GM18517 (cell line): ENCODE results near the gene HOMER1.
"Not testable (repeated sequence)": the region's sequence is repeated elsewhere in the genome, so short reads cannot be mapped to it uniquely, and the experiment has no call there.

ENCODE experiments used
- ATAC-seq: cut with Tn5 transposase; IDR thresholded peaks from one replicate; pipeline ENCODE4 v1.9.1; 2021; ENCODE audit warnings: mild to moderate bottlenecking, moderate library complexity; ENCODE audit not compliant: unreplicated experiment

Gene HOMER1

DNA sequence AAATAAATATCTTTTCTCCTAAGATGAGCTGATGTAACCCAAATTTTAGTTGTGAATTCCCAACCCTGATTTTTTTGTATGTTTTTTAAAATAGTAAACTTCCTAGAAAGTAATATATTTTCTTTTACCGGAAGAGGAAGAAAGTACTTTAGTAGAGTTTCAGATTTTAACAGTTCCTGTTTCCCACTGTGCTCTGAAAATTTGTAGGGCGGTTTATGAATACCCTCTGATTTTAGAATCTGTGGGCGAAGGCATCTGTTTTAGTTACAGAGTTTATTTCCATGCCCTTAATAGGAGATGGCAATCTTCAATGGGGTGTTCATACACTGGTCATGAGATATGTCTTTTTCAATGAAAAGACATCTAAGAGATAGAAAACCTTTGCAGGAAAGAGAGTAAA is 3.7 kb upstream of the HOMER1 start:
- no peak for ATAC-seq

DNA sequence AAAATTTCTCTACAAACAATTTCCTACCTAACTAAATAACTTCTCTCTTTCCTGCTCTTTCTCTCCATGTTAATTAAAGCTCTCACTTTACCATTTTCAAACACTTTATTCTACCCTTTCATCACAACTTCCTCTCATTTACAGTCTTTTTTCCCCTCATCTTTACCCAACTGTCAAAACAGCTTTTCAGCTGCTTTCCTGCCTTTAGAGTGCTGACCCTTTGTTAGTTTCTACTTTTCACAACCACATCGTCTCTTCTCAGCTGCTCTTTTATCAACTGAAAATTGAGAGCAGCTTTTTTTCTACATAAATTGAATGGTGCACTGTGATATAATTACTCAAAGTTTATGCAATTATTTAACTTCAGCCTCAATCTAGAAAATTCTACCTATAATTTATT is 3.1 kb upstream of the HOMER1 start:
- ATAC-seq = no peak

- not testable (repeated sequence) for ATAC-seq
Measured at GRCh38 chr5:79516331-79516730, 2.4 kb upstream of the HOMER1 start.

DNA sequence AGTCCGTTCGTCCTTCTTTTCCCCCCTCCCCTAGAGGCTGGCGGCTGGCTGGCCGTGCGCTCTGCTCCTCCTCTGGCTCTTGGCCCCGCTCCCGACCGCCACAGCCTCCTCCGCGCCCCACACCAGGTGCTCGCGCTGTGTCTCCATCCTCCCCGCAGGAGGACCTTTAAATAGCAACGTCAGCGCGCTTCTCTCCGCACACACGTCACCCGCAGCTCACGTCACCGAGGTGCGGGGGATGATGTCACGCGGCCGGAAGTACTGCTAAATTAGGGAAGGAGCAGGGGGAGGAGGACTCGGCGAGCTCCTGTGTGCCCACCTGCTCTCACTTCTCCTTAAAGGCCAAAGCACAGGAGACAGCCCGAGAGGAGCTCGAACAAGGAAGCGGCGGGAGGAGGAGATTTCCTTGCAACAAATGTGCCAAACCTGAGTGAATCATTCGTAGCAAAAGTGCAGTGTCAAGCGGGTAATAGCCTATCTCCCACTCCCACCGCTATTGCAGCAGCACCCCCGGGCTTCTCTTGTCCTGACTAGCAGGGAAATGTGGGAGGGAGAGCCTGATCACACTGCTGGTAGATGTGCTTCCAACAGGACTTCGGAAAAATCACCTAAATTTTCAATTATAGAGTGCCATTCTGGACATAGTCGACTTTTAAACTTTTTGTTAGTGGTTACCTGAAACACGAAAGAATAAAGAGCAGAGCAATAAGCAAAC is 614 bp upstream of the HOMER1 start:
- ATAC-seq = peak; percentile 87

DNA sequence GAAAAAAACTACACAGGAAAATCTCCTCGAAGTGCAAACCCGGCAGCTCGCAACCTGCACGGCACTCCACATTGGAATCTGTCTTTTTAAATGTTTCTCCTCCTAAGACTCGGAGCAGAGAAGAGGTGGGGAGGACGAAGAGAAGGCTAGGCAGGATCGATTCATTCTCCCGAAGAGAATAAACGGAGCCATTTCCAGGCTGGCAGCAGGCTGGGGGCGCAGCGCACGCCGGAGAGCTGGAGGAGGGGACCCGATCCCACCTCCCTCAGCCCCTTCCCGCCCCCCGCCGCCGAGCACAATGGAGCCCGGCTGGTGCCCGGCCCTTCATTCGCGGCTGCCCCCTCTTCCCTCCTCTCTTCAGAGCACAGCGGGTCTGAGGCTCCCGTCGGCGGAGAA is 628 bp downstream of the HOMER1 start:
- ATAC-seq = no peak

DNA sequence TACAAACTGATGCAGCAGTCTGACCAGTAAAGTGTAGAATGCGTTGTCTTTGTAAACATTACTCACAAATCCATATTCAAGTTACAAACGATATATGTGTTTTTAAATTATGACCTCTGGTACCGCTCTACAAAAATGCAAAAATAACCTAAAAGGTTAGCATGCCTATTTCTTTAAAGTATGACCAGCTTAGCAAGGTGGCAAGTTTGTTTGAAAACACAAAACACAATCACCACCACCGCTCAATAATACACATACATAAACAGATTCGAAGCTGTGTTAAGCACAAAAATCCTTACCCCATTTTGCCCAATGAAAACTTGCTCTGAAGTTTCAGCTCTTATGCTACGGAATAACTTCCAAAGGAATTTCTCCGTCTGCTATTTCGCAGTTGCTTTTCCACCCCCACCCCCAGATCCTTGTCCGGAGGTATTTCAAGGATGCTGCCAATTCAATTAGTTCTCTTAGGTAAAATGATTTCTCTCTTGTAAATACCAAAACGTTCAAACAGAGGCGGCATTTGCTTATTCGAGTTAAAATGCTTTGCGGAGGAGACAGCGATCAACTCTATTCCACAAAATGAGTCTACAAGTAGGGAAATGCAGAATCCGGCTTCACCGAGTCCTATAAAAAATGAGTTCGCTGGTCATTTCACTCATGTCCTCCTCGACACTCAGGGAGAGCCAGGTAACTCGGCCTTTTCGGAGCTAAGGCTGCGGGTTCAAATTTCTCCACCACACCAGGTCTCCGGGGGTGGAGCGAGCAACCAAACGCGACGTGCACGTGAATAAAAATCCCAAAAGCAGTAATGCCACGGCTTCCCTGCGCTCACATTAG is 1.2 kb downstream of the HOMER1 start:
- ATAC-seq = no peak

- ATAC-seq = no peak
Measured at GRCh38 chr5:79512049-79512448, 1.9 kb downstream of the HOMER1 start.

DNA sequence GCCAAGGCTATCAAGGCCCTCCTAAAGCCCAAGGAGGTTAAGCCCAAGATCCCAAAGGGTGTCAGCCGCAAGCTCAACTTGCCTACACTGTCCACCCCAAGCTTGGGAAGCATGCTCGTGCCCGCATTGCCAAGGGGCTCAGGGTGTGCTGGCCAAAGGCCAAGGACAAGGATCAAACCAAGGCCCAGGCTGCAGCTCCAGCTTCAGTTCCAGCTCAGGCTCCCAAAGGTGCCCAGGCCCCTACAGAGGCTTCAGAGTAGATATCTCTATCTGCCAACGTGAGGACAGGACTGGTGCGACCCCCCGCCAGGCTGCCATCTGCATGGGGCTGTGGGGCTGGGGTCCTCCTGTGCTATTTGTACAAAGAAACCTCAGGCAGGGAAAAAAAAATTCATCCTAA is 3.3 kb downstream of the HOMER1 start:
- ATAC-seq = no peak

DNA sequence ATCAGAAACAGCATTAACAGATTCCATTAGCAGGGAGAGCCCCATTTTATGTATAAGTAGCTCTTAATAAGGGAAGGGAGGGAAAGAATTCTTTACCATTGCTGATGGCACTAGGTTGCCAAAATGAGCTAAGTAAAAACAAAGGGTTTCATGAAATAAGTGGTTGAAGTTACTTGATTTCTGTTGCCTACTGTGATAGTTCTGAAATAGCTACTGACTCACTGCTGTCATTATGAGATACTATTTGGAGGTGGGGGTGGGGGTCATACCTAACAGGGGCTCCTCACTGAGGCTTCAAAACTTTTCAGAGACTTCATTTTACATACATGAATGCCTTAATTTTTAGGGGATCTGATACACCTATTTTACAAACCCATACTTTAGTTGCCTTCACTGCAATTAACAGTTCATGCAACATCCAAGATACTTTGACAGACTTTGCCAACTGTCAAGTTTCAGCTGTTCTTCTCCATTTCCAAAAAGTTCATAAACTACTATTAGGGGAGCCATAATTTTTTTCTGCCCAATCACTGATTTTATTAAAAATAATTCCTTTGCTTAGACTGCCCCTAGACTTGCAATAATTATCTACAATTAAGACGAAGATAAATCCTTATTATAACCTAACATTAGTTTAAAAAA is 4.6 kb downstream of the HOMER1 start:
- no peak for ATAC-seq

- no peak for ATAC-seq
Measured at GRCh38 chr5:79508794-79509193, 5.1 kb downstream of the HOMER1 start.

- no peak for ATAC-seq
Measured at GRCh38 chr5:79508354-79508753, 5.6 kb downstream of the HOMER1 start.

DNA sequence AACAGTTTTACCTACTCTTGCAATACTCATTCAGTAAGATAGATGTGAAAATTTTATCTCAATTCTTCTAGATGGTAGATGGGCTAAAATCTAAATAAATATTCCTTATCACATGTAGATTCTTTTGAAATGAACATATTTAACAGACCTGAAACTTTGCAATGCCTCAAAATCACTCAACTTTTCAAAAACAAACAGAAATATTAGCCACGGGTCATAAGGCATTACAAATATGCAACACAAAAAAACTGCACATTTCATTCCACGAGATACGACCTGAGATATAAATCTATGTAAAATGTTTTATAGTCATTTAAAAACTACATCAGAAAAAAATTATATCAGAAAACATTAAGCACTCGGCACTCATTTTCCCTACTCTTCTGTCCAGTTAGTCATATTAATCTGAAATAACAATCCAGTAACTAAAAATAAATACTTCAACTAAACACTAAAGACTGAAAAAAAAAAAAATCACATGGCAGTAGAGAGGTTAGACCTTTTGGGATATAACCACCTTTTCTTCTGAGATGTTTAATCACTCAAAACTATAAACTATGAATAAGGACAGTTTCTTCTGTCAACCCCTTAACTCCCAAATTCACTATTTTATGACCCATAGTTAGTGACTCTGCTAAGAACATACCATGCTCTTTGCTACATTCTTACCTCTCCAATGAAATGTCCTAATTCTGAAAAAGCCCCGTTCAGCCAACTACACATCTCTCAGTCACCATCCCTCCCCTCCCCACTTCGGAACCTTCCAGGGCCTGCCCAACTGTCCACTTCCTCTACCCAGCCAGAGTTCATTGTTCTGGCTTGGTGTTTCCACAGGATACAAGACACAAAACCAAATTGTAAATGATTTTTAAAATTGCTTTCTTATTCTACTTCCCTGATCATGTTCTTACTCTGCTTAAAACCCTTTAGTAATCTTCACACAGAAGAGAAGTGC is 6.4 kb downstream of the HOMER1 start:
- no peak for ATAC-seq

- ATAC-seq = no peak
Measured at GRCh38 chr5:79505138-79505537, 8.8 kb downstream of the HOMER1 start.

DNA sequence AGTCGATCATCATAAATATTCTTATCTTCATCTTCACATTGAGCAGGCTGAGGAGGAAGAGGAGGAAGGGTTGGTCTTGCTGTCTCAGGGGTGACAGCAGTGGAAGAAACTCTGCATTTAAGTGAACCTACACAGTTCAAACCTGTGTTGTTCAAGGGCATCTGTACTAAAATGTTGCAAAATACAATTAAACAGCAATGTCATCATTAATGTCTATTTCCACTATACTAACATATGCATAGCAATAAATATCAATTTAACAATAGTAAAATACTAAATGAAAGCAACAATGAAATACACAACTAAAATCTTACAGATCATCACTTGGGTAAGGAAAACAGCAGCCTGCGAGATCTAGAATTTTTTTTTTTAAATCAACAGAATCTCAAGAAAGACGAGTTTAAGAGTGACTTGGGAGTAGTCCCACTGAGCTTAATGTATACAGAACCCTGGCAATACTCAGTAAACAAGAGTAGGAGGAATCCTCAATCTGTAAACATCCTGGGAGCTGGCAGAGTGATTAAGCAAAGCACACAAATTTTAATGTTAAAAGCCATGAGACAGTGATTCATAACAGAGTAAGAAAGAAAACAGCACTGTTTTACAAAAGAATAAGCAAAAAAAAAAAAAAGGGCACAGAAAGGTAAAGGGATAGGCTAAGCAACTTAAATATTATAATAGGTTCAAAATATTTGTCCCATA is 10.0 kb downstream of the HOMER1 start:
- ATAC-seq = no peak

DNA sequence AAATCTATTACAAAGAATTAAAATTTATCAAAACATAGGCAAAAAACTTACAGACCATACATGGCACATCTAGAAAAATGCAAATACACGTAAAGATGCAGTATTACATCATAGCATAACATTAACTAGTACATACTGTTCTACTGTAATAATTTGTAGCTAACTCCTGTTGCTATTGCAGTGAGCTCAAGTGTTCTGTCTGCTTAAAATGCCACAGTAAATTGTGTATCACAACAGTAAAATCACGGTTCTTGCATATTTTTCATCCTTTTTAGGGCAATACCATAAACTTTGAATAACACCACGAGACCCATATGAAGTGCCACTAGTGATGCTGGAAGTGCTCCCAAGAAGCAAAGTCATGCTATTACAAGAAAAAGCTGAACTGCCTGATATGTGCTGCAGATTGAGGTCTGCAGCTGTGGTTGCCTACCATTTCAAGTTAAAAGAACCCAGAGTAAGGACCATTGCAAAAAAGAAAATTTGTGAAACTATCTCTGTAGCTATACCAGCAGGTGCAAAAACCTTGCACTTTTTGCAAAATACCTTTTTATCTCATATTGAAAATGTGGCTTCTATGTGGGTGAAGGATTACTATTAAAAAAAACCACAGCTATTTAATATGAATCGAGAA is 14.2 kb downstream of the HOMER1 start:
- ATAC-seq = no peak

DNA sequence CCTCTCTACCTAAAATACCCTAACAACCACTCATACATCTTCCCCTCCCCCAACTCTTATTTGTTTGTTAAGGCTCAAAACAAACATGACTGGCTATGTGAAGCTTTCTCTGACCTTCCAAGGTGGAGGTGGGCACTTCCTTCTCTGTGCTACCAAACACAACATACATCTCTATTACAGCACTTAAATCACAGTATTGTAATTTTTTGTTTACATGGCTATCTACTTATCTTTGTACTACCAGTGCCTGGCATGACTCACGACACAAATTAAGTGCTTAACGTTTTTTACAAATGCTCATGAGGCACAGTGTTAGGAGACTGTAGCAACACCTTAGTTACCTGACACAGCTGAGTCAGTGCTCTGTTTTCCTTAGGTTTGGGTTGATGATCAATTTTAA is 18.6 kb downstream of the HOMER1 start:
- no peak for ATAC-seq

DNA sequence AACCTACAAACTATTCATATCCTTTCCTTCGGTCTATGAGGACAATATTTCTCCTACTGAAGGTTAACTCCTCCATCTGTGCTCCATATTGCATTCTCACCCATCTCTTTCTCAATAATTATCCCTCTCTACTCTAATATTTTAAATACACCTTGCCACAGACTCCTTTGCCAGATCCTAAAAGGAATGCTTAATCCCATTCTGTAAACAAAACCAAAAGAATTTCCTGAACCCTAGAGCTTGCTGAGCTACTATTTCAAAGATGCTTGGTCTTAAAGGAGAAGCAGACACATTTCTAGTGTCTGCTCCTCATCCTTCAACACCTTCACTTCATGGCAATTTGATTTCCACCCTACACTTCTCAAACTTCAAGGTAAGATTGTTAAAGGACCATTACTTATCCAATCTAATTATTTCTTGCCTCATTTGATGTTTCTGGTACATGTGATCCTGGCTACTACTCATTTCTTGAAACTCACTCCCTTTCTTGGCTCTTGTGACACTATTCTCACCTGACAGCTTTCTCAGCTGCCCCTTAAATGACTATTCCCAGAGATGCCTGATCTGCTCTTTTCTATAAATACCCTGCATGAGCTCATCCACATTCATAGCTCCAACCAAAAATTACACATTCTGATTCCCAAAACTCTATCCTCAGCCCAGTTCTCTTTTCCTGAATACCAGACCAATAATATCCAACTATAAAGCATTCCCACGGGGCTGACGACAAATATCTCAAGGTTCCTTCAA is 20.2 kb downstream of the HOMER1 start:
- ATAC-seq = no peak

DNA sequence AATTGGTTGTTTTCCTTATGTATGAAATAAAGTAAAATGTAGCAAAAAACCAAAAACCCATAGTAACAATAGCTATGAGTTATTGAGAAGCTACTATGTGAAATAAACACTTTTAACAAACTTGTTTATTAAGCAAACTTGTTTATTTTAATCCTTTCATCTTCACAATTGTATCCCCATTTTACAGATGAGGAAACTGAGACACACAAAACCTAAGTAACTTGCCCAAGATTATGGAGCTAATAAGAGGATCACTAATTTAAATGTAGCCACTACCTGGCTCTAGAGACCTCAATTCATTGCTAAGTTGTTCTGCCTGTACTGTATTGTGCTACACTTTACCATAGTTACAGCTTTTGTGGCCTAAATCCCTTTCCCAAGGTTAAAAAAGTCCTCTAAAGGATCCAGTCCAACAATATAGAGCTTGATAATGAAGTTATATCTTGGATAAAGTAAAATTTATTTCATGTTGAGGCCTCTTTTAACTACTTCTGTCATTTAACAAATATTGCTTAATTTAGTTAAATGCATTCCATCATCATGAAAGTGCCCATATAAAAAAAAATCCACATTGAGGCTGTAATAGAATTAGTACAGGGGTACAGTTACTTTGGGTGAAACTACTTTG is 22.1 kb downstream of the HOMER1 start:
- no peak for ATAC-seq
